ENCODE results near the gene RPL31.

GRCh38 chr2:101048756-101049155 is 46.7 kb downstream of the RPL31 start:
- TF ChIP-seq ZNF274 (IDR thresholded peaks at IDR 0.05; ENCODE audit: low read depth, low read length) (no peak), YY1 (IDR thresholded peaks at IDR 0.05; ENCODE audit: insufficient read depth, insufficient read length) (no peak)

All from NT2/D1 (cell line).